ENCODE data around the gene RIN2. TPM values are rescaled to one million over a fixed set of nuclear protein-coding genes. Genes with fewer than 3 reads are reported as not detected.

Gene RIN2
- polyA plus RNA-seq, 1 donor (not counting 4 experiments of a cell fraction or from before 2014, with no cell fraction given): 40.1 TPM

GRCh38 chr20:19765913-19766312 is 7.9 kb downstream of the RIN2 start:
- dilution Hi-C loops (cut with MboI; ENCODE audit: extremely low pct_ligation_motif_present, low sequenced_read_pairs): no loop called here
- H4K20me1 ChIP-seq (ENCODE audit: control insufficient read depth, extremely low read depth, insufficient read depth, low read length): no peaks in the 10 kb centered on the region
- H3K36me3 ChIP-seq (ENCODE audit: control insufficient read depth in 2 of 2, extremely low read depth in 1 of 2, insufficient read depth in 2 of 2, low read length in 2 of 2): no peaks in the 10 kb centered on the region
- H3K9ac ChIP-seq (ENCODE audit: control insufficient read depth, extremely low read depth, insufficient read depth, low read length): no peak overlapping the region
- DNase-seq (ENCODE audit: low read depth, low spot score) (no peak), FAIRE-seq (no peak)
- TF ChIP-seq CTCF (optimal IDR thresholded peaks at IDR 0.05 in 1 of 3, IDR thresholded peaks at IDR 0.05 in 1 of 3, conservative IDR thresholded peaks at IDR 0.05 in 1 of 3; ENCODE audit: extremely low read depth in 1 of 3, insufficient read depth in 2 of 3, low read length in 3 of 3) (no peak), EZH2 (IDR thresholded peaks at IDR 0.05; ENCODE audit: low read length) (no peak)
- no peaks in the 10 kb centered on the region for H3K4me1 ChIP-seq (ENCODE audit: control insufficient read depth, extremely low read depth, insufficient read depth, low read length)
- no peaks in the 10 kb centered on the region for H3K9me3 ChIP-seq (ENCODE audit: control insufficient read depth, low read depth, low read length)
- no peak overlapping the region for H3K4me3 ChIP-seq (ENCODE audit: control insufficient read depth in 2 of 3, extremely low read depth in 1 of 3, insufficient read depth in 2 of 3, low read depth in 1 of 3, low read length in 3 of 3)
- H2AFZ ChIP-seq (ENCODE audit: control insufficient read depth, low read length): no peak overlapping the region
- no peak overlapping the region for H3K27ac ChIP-seq (ENCODE audit: control insufficient read depth, insufficient read depth, low read length)
- no peaks in the 10 kb centered on the region for H3K9me1 ChIP-seq (ENCODE audit: control insufficient read depth, extremely low read depth, insufficient read depth, low read length)
- H3K27me3 ChIP-seq (ENCODE audit: control insufficient read depth, extremely low read depth, insufficient read depth, low read length): peaks cover 3% of the 10 kb centered on the region
- H3K4me2 ChIP-seq (ENCODE audit: control insufficient read depth, extremely low read depth, insufficient read depth, low read depth, low read length): no peak overlapping the region
- H3K79me2 ChIP-seq (ENCODE audit: control insufficient read depth, insufficient read depth, low read length): no peaks in the 10 kb centered on the region

GRCh38 chr20:19767070-19767469 is 9.0 kb downstream of the RIN2 start:
- FAIRE-seq (no peak), DNase-seq (ENCODE audit: low read depth, low spot score) (no peak)

More at GRCh38 chr20:19767070-19767469, 9.0 kb downstream of the RIN2 start:
- Histone ChIP-seq H3K36me3 (ENCODE audit: control insufficient read depth in 2 of 2, extremely low read depth in 1 of 2, insufficient read depth in 2 of 2, low read length in 2 of 2) (no peaks in the 10 kb centered on the region), H3K79me2 (ENCODE audit: control insufficient read depth, insufficient read depth, low read length) (no peaks in the 10 kb centered on the region), H3K4me1 (ENCODE audit: control insufficient read depth, extremely low read depth, insufficient read depth, low read length) (no peaks in the 10 kb centered on the region), H2AFZ (ENCODE audit: control insufficient read depth, low read length) (no peak overlapping the region), H3K9me3 (ENCODE audit: control insufficient read depth, low read depth, low read length) (no peaks in the 10 kb centered on the region), H3K4me3 (ENCODE audit: control insufficient read depth in 2 of 3, extremely low read depth in 1 of 3, insufficient read depth in 2 of 3, low read depth in 1 of 3, low read length in 3 of 3) (no peak overlapping the region), H3K27ac (ENCODE audit: control insufficient read depth, insufficient read depth, low read length) (no peak overlapping the region), H4K20me1 (ENCODE audit: control insufficient read depth, extremely low read depth, insufficient read depth, low read length) (no peaks in the 10 kb centered on the region), H3K9me1 (ENCODE audit: control insufficient read depth, extremely low read depth, insufficient read depth, low read length) (no peaks in the 10 kb centered on the region), H3K4me2 (ENCODE audit: control insufficient read depth, extremely low read depth, insufficient read depth, low read depth, low read length) (no peak overlapping the region), H3K9ac (ENCODE audit: control insufficient read depth, extremely low read depth, insufficient read depth, low read length) (no peak overlapping the region), H3K27me3 (ENCODE audit: control insufficient read depth, extremely low read depth, insufficient read depth, low read length) (peaks cover 3% of the 10 kb centered on the region)
- dilution Hi-C loops (cut with MboI; ENCODE audit: extremely low pct_ligation_motif_present, low sequenced_read_pairs): no loop called here
- no peak for TF ChIP-seq EZH2 (IDR thresholded peaks at IDR 0.05; ENCODE audit: low read length)
- no peak for TF ChIP-seq CTCF (optimal IDR thresholded peaks at IDR 0.05 in 1 of 3, IDR thresholded peaks at IDR 0.05 in 1 of 3, conservative IDR thresholded peaks at IDR 0.05 in 1 of 3; ENCODE audit: extremely low read depth in 1 of 3, insufficient read depth in 2 of 3, low read length in 3 of 3)

Measured in keratinocyte (primary cell).